ENCODE results near the gene CIBAR2. TPM values are rescaled to one million over a fixed set of nuclear protein-coding genes. Genes with fewer than 3 reads are reported as not detected.

CIBAR2 gene
- total RNA-seq, 1 donor from 2014 or later, result not detected

DNA sequence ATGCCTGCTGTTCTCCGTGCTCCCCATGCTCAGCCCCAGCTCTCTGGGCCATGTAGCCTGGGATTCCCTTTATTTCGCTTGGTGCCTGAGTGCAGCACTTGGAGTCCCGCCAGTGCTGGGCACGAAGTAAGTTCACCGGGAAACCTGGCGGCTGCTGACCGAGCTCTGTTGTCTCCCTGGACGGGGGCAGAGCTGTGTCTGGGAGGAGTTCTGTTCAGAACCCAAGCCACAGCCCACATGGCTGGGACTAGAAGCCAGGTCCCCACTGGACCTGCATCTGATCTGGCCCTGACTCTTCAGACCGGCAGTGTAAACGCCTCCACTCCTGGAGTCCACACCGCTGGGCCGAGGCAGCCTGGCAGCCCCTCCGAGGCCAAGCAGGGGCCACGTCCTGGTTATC is 37.5 kb upstream of the CIBAR2 start:
- no peak for DNase-seq
- no peak overlapping the region for H3K4me3 Mint-ChIP-seq (ENCODE audit: unreplicated experiment)
- no peak overlapping the region for H3K27ac Mint-ChIP-seq (ENCODE audit: unreplicated experiment)
- peaks cover 42% of the 10 kb centered on the region for H3K4me1 Mint-ChIP-seq (ENCODE audit: low read depth, unreplicated experiment)
- peaks cover 11% of the 10 kb centered on the region for H3K9me3 Mint-ChIP-seq (ENCODE audit: unreplicated experiment)
- H3K36me3 Mint-ChIP-seq (ENCODE audit: unreplicated experiment), result no peaks in the 10 kb centered on the region
- H3K27me3 Mint-ChIP-seq (ENCODE audit: unreplicated experiment), result peaks cover 18% of the 10 kb centered on the region
- TF ChIP-seq, protein P1, sequence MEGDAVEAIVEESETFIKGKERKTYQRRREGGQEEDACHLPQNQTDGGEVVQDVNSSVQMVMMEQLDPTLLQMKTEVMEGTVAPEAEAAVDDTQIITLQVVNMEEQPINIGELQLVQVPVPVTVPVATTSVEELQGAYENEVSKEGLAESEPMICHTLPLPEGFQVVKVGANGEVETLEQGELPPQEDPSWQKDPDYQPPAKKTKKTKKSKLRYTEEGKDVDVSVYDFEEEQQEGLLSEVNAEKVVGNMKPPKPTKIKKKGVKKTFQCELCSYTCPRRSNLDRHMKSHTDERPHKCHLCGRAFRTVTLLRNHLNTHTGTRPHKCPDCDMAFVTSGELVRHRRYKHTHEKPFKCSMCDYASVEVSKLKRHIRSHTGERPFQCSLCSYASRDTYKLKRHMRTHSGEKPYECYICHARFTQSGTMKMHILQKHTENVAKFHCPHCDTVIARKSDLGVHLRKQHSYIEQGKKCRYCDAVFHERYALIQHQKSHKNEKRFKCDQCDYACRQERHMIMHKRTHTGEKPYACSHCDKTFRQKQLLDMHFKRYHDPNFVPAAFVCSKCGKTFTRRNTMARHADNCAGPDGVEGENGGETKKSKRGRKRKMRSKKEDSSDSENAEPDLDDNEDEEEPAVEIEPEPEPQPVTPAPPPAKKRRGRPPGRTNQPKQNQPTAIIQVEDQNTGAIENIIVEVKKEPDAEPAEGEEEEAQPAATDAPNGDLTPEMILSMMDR (IDR thresholded peaks at IDR 0.05; ENCODE audit: partially characterized antibody, unreplicated experiment), result no peak

GRCh38 chr16:85148931-85149330 is 36.7 kb upstream of the CIBAR2 start:
- H3K9me3 Mint-ChIP-seq (ENCODE audit: unreplicated experiment), result peaks cover 8% of the 10 kb centered on the region
- H3K36me3 Mint-ChIP-seq (ENCODE audit: unreplicated experiment), result no peaks in the 10 kb centered on the region
- no peak overlapping the region for H3K4me3 Mint-ChIP-seq (ENCODE audit: unreplicated experiment)
- peaks cover 39% of the 10 kb centered on the region for H3K4me1 Mint-ChIP-seq (ENCODE audit: low read depth, unreplicated experiment)
- TF ChIP-seq, protein P1 (IDR thresholded peaks at IDR 0.05; ENCODE audit: partially characterized antibody, unreplicated experiment), result no peak
- peaks cover 18% of the 10 kb centered on the region for H3K27me3 Mint-ChIP-seq (ENCODE audit: unreplicated experiment)
- no peak for DNase-seq
- peak overlapping the region; percentile 38 for H3K27ac Mint-ChIP-seq (ENCODE audit: unreplicated experiment)

DNA sequence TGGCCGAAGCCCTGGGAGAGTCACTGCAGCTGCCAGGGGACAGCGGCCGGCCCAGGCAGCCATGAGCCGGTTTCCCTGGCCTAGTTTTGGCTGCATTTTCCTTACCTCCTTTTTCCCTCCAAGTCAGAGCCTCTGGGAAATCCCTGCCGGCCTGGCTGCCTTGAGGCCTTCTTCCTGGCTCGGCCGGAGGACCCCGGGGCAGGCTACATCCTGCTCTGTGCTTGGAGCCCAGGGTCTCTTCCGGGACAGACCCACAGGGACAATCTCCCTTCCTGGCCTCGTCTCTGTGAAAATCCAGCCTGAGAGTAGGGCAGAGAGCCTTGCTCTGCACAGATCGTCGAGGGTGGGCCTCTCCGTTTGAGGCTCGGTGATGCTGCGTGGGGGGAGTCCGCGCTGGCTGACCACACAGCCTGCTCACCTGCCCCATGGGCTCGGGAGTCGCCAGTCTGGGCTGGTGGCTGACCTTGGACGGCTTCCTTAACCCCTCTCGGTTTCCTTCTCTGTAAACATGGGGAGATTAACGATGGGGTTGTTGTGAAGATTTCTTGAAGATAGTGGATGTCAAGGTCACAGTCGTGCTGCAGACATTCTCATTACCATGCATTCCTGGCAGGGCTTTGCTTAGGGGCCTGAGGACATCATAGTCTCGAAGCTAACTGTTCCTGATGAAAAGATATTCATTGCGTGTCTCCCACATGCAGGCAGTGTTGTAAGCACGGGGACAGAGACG is 34.8 kb upstream of the CIBAR2 start:
- peaks cover 5% of the 10 kb centered on the region for H3K9me3 Mint-ChIP-seq (ENCODE audit: unreplicated experiment)
- H3K27ac Mint-ChIP-seq (ENCODE audit: unreplicated experiment), result no peak overlapping the region
- H3K36me3 Mint-ChIP-seq (ENCODE audit: unreplicated experiment), result no peaks in the 10 kb centered on the region
- peak overlapping the region; percentile 11 for H3K4me3 Mint-ChIP-seq (ENCODE audit: unreplicated experiment)
- peaks cover 34% of the 10 kb centered on the region for H3K4me1 Mint-ChIP-seq (ENCODE audit: low read depth, unreplicated experiment)
- DNase-seq, result no peak
- H3K27me3 Mint-ChIP-seq (ENCODE audit: unreplicated experiment), result peaks cover 20% of the 10 kb centered on the region
- TF ChIP-seq, protein P1 (IDR thresholded peaks at IDR 0.05; ENCODE audit: partially characterized antibody, unreplicated experiment), result no peak

DNA sequence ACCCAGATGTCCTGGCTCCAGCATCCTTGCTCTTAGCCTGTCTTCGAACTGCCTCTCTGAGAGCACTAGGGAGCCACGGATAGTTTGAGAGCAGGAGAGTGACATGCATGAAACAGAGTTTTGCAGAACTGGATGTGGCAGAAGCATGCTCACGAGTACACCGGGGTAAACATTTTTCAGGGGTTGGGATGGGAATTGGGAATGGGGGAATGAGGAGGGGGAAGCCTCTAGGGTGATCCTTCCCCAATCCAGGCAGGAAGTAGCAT is 34.2 kb upstream of the CIBAR2 start:
- TF ChIP-seq, protein P1 (IDR thresholded peaks at IDR 0.05; ENCODE audit: partially characterized antibody, unreplicated experiment), result no peak
- peak overlapping the region; percentile 52 for H3K27ac Mint-ChIP-seq (ENCODE audit: unreplicated experiment)
- H3K36me3 Mint-ChIP-seq (ENCODE audit: unreplicated experiment), result no peaks in the 10 kb centered on the region
- H3K9me3 Mint-ChIP-seq (ENCODE audit: unreplicated experiment), result peaks cover 5% of the 10 kb centered on the region
- H3K4me1 Mint-ChIP-seq (ENCODE audit: low read depth, unreplicated experiment), result peaks cover 34% of the 10 kb centered on the region
- H3K27me3 Mint-ChIP-seq (ENCODE audit: unreplicated experiment), result peaks cover 20% of the 10 kb centered on the region
- H3K4me3 Mint-ChIP-seq (ENCODE audit: unreplicated experiment), result no peak overlapping the region
- DNase-seq, result no peak

DNA sequence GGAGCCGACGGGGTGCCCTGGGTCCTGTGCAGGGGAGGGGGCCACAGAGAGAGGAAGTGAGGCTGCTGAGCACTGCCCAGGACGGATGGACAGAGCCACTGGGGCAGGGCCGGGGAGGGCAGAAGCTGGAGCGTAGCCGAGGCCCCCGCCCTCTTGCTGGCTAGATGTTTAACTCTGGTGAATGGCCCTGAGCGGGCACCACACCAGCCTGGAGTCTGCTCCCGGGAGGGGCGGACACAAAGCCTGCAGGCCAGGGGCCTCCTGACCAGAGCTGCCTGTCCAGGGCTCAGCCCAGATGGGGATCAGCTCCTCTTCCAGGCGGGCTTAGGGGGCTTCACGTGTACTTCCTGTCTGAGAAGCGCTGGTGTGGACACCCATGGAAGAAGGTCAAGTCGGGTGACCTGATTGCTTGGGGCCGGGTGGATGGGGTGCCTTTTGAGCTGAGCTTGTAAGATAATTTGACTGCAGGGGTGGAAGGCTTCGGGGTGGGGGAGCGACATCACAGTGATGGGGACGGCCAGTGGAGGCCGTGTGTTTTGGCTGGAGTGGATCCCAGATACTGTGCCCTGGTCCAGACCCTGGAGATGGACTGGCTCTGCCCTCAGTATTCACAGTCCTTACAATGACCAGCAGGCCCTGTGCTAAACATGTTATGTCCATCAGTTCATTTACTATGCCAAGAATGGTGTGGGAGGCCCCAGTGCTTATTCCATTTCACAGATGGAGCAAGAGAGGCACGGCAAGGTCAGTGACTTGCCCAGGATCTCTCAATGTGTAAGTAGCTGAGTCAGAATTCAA is 33.7 kb upstream of the CIBAR2 start:
- peak overlapping the region; percentile 52 for H3K27ac Mint-ChIP-seq (ENCODE audit: unreplicated experiment)
- H3K36me3 Mint-ChIP-seq (ENCODE audit: unreplicated experiment), result no peaks in the 10 kb centered on the region
- H3K9me3 Mint-ChIP-seq (ENCODE audit: unreplicated experiment), result peaks cover 5% of the 10 kb centered on the region

More for the DNA sequence above, 33.7 kb upstream of the CIBAR2 start:
- Mint-ChIP-seq H3K4me1 (ENCODE audit: low read depth, unreplicated experiment) (peaks cover 30% of the 10 kb centered on the region), H3K4me3 (ENCODE audit: unreplicated experiment) (no peak overlapping the region), H3K27me3 (ENCODE audit: unreplicated experiment) (peaks cover 19% of the 10 kb centered on the region)
- DNase-seq, result no peak
- TF ChIP-seq, protein P1 (IDR thresholded peaks at IDR 0.05; ENCODE audit: partially characterized antibody, unreplicated experiment), result no peak
